NT2/D1 (cell line): ENCODE results near the gene CTDP1.

ENCODE experiments used
- SUZ12 ChIP-seq: IDR thresholded peaks from 2 replicates; pipeline ENCODE4 v1.6.1; 2011; ENCODE audit not compliant: insufficient read length, insufficient read depth; ENCODE audit errors: extremely low read depth
- YY1 ChIP-seq: IDR thresholded peaks from 2 replicates; pipeline ENCODE4 v1.6.1; 2011; ENCODE audit not compliant: insufficient read length, insufficient read depth

- TF ChIP-seq YY1 (no peak), SUZ12 (no peak)
These were observed 86.7 kb downstream of the CTDP1 start for GRCh38 chr18:79766308-79766707.
